HG02852 (cell line): ENCODE measurements around the gene DNHD1.

Experiments used
- ATAC-seq: cut with Tn5 transposase; IDR thresholded peaks from one replicate; pipeline ENCODE4 v1.9.1; 2021; ENCODE audit warnings: mild to moderate bottlenecking, moderate library complexity; ENCODE audit not compliant: unreplicated experiment

Gene DNHD1

GRCh38 chr11:6497069-6497839 is at the start of gene DNHD1:
Gene DNHD1 (plus strand): TSS chr11:6497280. CDS start chr11:6498216, 936 bp downstream.
- ATAC-seq = no peak

DNA sequence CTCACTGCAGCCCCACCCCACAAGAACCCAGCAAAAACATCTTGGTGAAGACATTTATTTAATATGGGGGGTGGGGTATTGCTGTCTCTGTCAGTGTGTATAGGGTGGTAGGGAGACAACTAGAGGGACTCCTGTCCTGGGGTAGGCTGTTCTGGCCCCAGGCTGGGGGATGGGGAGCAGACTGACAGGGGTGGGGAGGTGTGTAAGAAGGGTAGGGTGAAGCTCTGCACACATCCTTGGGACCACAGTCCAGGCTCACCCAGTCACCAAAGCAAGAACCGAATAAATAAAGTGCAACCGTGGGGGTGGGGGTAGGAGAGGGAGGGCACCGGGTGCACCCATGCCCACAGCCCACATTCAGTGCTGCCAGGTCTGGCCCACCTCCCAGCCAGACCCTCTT is 48.5 kb upstream of the DNHD1 start:
- ATAC-seq = no peak

GRCh38 chr11:6452219-6452618 is 44.9 kb upstream of the DNHD1 start:
- no peak for ATAC-seq

DNA sequence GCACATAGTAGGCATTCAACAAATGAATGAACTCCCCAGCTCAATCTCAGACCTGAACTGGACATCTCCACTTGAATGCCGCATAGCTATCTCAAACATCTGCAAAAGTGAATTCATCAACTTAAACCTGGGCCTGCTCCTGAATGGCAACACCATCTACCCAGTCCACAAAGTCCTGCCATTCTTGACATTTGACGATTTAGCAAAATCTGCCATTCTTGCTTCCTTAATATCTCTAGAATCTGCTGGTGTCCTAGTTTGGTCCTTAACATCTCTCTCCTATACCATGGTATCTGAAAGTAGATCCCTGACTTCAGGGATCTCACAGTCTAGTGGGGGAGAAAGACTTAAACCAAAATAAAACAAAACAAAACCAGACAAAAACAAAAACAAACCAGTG is 43.9 kb upstream of the DNHD1 start:
- ATAC-seq = no peak

DNA sequence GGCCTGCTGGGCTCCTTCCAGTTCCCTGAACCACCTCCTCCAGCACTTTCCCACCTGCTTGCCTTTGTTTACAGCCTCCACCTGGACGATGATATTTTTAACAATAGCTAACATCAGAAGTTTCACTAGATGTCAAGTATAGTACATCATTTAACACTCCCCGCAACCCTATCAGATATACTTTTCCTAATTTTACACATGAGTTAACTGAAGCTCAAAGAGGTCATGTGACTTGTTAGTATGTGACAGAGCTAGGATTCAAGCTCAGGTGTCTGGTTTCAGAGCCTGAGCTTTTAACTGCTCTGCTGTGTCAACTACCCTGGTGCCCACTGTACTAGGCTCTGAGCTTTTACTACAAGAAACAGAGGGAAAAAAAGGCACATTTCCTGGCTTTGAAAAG is 42.0 kb upstream of the DNHD1 start:
- no peak for ATAC-seq

DNA sequence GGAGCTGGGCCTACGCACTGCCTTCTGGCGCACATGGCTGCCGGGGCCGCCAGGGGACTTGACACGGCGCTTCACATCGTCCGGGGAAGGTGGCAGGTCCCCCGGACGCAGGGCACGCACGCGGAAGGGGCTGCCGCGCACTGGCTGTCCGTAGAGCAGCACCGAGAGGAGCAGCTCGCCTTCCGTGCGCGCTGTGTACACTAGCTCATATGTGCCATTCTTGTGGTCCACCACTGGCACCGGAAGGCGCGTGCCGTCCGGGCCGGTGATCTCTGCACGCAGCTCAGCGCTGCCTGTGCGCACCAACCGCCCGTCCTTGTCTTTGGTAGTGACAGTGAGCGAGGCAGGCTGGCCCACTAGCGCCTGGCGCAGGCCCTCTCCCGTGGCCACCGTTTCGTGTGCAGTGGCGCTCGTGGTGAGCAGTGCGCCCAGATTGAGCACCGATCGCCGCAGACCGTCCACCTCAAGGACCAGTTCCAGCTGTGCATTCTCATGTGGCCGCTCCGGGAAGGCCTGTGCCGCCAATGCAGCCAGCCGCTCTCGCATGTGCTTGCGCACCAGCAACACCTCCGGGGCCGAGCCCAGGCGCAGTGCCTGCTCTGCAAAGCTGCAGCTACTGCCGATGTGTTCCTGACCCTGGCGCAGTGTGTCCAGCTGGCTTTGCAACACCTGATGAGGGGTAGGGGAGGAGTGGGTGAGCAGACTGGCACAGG is 40.6 kb upstream of the DNHD1 start:
- no peak for ATAC-seq

DNA sequence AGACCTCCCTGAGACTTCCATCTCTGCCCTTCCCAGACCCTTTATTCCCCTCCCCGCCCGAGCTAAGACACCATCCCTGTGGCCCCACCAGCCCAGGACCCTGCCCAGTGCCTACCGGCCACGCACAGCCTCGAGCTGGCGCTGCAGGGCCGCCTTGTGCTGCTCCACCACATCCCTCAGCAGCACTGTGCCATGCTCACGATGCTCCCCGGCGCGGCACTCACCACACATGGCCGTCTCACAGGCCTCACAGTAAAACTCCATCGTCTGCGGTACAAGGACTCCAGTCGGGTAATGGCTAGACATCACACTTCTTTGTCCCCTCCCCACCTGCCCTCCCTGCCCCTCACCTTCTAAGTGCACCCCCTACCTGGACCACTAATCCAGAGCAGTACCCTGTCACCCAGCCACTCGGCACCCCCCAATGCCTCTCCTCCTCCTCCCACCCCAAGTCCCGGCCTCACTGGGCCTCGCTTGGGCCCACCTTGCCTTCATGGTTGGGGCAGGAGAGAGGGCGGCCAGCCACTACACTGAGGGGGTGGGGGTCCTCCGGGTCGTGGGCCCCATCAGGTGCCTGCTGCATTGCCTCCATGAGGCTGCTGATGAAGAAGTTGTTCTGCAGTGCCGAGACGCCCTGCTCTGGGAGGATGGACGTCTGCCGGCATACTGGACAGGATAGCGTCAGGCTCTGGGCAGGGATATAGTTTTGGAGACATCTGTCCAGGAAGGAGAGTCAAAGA is 39.3 kb upstream of the DNHD1 start:
- no peak for ATAC-seq

DNA sequence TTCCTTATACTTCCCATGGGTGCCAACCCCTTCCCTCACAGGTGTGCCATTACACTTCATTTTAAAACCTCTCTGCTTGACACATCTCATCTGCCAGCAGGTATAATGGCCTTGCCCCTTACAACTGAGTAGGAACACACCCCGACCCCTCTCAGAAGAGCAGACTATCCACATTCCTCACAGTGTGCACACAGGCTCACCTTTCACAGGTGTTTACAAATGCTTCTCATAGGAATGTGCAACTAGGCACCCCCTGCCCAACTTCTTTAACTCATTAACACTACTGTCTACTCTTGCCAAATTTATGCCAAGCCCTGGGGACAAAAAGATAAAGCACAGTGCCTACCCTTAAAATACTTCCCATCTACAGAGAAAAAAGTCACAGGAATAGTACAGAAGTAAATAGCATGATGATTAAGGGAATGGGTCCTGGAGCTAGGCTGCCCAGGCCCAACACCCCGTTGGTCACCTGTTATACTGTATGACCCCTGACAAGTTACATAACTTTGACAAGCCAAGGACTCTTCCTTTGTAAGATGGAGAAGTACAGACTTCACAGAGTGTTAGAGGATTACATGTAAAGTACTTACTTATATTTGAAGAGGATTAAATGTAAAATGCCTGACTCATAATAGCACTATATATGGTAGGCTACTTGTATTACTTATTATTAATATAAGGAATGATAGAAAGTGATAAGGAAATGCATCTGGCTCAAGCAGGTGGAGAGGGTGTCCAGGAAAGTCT is 38.6 kb upstream of the DNHD1 start:
- no peak for ATAC-seq

GRCh38 chr11:6459099-6459450 is 38.0 kb upstream of the DNHD1 start:
- no peak for ATAC-seq

GRCh38 chr11:6468712-6469495 is 28.2 kb upstream of the DNHD1 start:
- peak; percentile 63 for ATAC-seq

GRCh38 chr11:6469599-6469998 is 27.5 kb upstream of the DNHD1 start:
- ATAC-seq = no peak

DNA sequence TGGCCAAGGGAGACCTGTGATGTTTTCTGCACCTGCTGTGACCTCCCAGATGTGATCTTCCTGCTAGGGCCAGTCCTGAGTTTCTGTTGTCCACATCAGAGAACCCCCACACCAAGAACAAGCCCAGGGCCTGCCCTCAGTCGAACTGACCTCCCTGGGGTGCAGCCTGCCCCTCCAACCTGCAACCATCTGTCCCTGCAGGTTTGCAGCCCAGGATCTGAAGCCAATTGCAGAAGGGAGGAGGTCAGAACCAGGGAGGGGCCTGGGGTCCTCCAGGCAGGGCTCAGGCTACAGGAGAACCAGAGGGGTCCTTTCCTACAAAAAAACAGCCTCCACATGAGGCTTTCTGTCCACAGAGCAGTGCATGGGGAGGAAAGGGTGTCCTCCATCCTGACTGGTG is 24.1 kb upstream of the DNHD1 start:
- ATAC-seq = no peak

GRCh38 chr11:6473451-6474412 is 23.3 kb upstream of the DNHD1 start, which contains the start of gene TRIM3:
Gene TRIM3 (minus strand): TSS chr11:6473941. CDS start chr11:6465695, 8,246 bp downstream.
- peak; percentile 72 for ATAC-seq

DNA sequence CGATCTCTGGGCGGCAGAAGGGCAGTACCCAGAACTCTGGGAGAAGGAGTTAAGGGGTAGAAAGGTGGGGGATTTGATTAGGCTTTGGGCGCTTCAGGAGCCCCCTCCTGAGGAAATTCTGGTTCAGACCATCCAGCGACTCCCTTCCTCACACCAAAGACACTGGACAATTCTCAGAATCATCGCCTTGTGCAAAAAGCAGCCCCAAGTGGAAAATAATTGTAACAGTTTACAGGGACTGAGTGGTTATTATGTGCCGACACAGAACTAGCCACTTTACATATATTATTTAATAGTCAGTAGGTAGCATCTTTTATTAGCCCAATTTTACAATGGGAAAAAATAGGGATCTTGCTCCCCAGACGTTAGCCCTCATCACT is 22.7 kb upstream of the DNHD1 start:
- peak; percentile 3 for ATAC-seq

GRCh38 chr11:6474806-6475500 is 22.1 kb upstream of the DNHD1 start:
- no peak for ATAC-seq

DNA sequence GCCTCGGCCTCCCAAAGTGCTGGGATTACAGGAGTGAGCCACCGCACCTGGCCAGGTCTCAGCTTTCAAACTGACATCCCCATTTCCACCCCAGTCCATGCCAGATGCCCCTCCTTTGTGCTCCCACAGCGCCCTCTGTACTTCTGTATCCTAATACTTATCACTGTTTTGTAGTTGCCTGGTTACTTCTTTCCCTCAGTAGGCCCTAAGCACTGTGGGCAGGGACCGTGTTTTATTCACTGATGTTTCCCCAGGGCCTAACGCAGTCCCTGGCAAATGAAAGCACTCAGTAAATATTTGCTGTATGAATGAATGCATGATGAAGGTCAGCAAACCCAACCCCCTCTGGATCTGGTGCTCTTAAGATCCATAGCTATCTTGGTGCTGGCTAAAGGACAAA is 21.1 kb upstream of the DNHD1 start:
- no peak for ATAC-seq

GRCh38 chr11:6476571-6476970 is 20.5 kb upstream of the DNHD1 start:
- no peak for ATAC-seq

- no peak for ATAC-seq
Measured at GRCh38 chr11:6480299-6480914, 16.7 kb upstream of the DNHD1 start.
